Effector memory CD8-positive, alpha-beta T cell (primary cell): ENCODE results near the gene LUC7L2.

Experiments
- ATAC-seq: fragments of 150-1000 bp; cut with Tn5 transposase; replicated peaks from 2 replicates; pipeline ENCODE4 v1.10.0; 2021; ENCODE audit warnings: mild to moderate bottlenecking, moderate library complexity
- DNase-seq, 3 experiments: peaks; one replicate each; pipeline ENCODE4 v3.0.0; 2021
- H3K27ac Mint-ChIP-seq, 2 donors: one replicate each; pipeline ENCODE4 v1.8.0; 2022; ENCODE audit warnings: mild to moderate bottlenecking in 2 of 2, mixed read lengths in 2 of 2, moderate library complexity in 2 of 2
- H3K27me3 Mint-ChIP-seq, 2 donors: one replicate each; pipeline ENCODE4 v1.8.0; 2022; ENCODE audit warnings: mixed read lengths in 2 of 2
- H3K36me3 Mint-ChIP-seq: one replicate; pipeline ENCODE4 v1.8.0; 2022; ENCODE audit warnings: mild to moderate bottlenecking, moderate library complexity, mixed read lengths; ENCODE audit not compliant: insufficient read depth
- H3K4me1 Mint-ChIP-seq, 2 donors: one replicate each; pipeline ENCODE4 v1.8.0; 2022; ENCODE audit warnings: low read depth in 2 of 2, mixed read lengths in 2 of 2
- H3K4me3 Mint-ChIP-seq, 2 donors: one replicate each; pipeline ENCODE4 v1.8.0; 2022; ENCODE audit warnings: mild to moderate bottlenecking in 2 of 2, mixed read lengths in 2 of 2, moderate library complexity in 2 of 2
- H3K9me3 Mint-ChIP-seq, 2 donors: one replicate each; pipeline ENCODE4 v1.8.0; 2022; ENCODE audit warnings: mixed read lengths in 2 of 2

LUC7L2 gene

DNA sequence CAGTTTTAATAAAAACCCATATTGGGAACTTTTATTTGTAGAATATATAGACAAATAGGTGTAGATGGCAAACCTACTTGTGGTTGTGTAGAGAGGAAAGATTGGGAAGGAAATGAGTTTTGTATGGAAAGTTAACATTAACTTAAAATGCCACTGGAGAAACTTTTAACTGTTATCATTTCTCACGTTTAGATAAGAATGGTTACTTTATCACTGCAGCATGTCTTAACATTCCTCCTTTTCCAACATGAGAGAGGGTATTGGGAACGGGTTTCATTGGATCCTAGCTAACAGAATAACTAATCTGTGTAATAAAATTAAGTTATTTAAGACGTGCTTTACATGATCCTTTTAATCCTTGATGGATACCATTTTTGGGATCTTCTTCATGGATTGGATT is 1.8 kb downstream of the LUC7L2 start:
- Mint-ChIP-seq H3K4me1 (peaks cover 29 to 43% of the 10 kb centered on the region in 2 donors), H3K27ac (peak overlapping the region; percentile 98 to 99), H3K4me3 (peak overlapping the region; percentile 93 to 97), H3K9me3 (no peaks in the 10 kb centered on the region), H3K27me3 (no peaks in the 10 kb centered on the region), H3K36me3 (peaks cover 44% of the 10 kb centered on the region)
- DNase-seq = no peak
- no peak for ATAC-seq

DNA sequence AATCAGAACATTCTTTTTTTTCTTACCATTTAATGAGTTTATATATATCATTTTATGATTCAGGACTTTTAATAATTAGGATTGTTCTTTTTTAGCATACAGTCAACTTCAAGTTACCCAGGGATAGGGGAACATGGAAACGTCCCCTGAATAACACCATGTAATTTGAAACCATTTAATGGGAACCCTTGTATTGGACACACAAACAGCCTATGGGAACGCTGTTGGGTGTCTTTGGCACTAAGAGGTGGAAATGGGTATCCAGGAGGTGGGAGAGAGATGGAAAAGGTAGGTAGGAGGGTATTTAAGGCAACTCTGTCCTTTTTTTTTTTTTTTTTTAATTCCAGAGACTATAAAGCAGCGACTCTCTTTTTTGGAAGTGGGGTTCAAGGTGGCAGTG is 2.6 kb downstream of the LUC7L2 start:
- Mint-ChIP-seq H3K4me1 (peaks cover 29 to 43% of the 10 kb centered on the region in 2 donors), H3K9me3 (no peaks in the 10 kb centered on the region), H3K27me3 (no peaks in the 10 kb centered on the region), H3K4me3 (peak overlapping the region in 1 of 2 donors; percentile 93), H3K27ac (peak overlapping the region in 1 of 2 donors; percentile 15), H3K36me3 (peaks cover 45% of the 10 kb centered on the region)
- ATAC-seq = no peak
- no peak for DNase-seq

DNA sequence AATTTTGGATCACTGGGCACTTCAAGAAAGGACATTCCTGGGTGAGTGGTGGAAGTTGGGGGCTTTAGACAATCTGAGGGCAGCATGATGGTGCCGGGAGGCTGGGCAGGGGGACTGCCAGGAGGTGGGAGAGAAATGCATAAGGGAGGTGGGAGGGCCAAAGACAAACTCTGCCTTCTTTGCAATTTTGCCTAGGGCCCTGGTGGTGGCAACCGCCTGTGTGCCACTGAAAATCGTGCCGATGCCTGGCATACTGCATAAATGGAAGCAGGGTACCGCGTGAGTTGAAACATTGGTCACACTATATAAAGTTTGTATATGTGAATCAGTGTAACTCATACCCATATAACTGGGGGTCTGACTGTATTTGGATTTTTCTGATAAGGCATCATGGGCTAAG is 3.3 kb downstream of the LUC7L2 start:
- no peak for ATAC-seq
- Mint-ChIP-seq H3K4me1 (peaks cover 33 to 43% of the 10 kb centered on the region in 2 donors), H3K27ac (peak overlapping the region; percentile 15 to 16), H3K9me3 (no peaks in the 10 kb centered on the region), H3K27me3 (no peaks in the 10 kb centered on the region), H3K4me3 (peak overlapping the region in 1 of 2 donors; percentile 93), H3K36me3 (peaks cover 48% of the 10 kb centered on the region)
- DNase-seq = no peak

DNA sequence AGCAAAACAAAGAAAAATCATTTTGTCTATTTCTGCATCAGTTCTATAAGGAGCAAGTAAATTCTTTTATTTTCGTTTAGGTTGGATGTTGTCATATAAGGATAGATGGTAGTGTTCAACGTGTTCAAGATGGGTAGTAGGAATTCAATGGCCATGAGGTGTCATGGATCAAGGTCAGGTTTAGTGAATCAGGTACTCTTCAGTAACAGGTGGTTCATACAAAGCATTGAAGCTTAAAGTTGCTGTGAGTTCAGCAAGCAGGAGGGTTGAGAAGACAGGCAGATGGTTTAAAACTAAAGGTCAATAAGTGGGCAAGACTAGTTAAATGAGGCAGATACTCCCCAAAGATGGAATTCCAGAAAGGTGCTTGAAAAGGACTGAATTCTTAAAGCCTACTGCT is 5.6 kb downstream of the LUC7L2 start:
- Mint-ChIP-seq H3K4me3 (peak overlapping the region in 1 of 2 donors; percentile 1), H3K9me3 (no peaks in the 10 kb centered on the region), H3K36me3 (peaks cover 39% of the 10 kb centered on the region), H3K4me1 (peaks cover 40 to 48% of the 10 kb centered on the region in 2 donors), H3K27ac (peak overlapping the region in 1 of 2 donors; percentile 75), H3K27me3 (no peaks in the 10 kb centered on the region)
- ATAC-seq (no peak), DNase-seq (no peak)

DNA sequence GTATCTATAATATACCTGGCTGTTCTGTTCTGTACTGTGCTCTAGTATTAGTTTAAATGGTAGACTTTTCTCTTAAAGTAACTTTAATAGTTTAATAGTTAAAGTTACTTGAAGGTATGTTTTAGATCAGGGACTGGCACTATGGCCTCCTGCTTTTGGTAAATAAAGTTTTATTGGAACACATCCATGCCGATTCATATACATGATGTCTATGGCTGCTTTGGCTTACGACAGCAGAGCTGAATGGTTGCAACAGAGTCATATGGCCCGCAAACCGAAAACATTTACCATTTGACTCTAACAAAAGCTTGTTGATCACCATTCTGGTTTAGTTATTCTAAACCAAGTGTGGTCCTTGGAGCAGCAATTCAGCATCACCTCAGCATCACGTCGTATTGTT is 6.7 kb downstream of the LUC7L2 start:
- ATAC-seq = no peak
- no peaks in the 10 kb centered on the region for H3K9me3 Mint-ChIP-seq
- peaks cover 42 to 50% of the 10 kb centered on the region in 2 donors for H3K4me1 Mint-ChIP-seq
- no peak for DNase-seq
- H3K27ac Mint-ChIP-seq = no peak overlapping the region
- H3K27me3 Mint-ChIP-seq = no peaks in the 10 kb centered on the region
- peaks cover 38% of the 10 kb centered on the region for H3K36me3 Mint-ChIP-seq
- no peak overlapping the region for H3K4me3 Mint-ChIP-seq

DNA sequence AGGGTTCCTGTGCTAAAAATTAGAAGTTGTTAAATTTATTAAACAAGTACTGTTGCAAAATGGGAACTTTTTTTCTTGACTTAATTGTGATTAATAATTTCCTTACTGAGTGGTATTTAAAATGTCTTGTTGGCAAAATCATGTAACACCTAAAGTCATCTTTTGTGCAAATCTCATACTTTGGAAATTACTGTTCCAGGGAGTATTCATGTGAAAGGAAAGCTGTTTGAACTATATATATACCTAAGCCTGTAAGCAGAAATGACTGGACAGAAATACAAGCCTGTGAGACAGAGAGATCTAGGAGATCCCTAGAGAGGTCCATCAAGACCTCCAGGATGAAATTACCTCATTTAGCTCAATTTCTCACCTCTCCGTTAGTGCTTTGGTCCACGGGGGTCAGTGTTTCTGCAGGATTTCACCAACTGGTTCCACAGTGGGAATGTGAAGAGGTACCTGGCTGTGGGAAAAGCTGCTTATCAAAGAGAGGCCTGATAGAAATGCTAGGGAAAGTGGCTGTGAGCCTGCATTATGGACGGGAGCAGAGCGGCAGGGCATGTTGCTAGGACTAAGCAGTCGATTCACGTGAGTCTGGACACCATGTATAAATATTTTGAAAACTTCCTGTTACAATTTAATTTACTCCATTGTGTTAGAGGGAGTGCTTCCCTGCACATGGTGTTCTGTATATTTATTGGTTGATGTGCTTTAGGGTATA is 7.9 kb downstream of the LUC7L2 start:
- Mint-ChIP-seq H3K4me3 (peak overlapping the region in 1 of 2 donors; percentile 1), H3K27me3 (no peaks in the 10 kb centered on the region), H3K27ac (no peak overlapping the region), H3K36me3 (peaks cover 40% of the 10 kb centered on the region), H3K9me3 (no peaks in the 10 kb centered on the region), H3K4me1 (peaks cover 47 to 48% of the 10 kb centered on the region in 2 donors)
- no peak for ATAC-seq
- no peak for DNase-seq

DNA sequence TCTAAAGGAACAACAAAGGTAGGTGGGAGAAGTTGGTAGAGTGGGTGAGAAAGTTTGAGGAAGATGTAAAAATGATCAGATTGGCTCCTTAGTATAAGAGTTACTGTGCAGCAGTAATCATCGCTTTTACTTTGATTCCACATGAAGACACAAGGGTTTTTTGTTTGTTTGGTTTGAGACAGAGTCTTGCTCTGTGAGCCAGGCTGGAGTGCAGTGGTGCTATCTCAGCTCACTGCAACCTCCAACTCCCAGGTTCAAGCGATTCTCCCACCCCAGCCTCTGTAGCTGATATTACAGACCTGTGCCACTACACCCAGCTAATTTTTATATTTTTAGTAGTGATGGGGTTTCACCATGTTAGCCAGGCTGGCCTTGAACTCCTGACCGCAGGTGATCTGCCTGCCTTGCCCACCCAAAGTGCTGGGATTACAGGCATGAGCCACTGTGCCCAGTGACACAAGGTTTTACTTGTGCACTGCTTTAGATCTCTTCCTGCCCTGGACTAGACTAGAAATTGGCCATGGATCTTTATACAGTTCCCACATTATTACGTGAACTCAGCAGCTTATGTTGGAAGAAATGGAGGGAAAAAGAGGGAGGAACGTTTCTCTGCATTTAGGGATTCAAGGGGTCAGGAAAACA is 10.7 kb downstream of the LUC7L2 start:
- no peaks in the 10 kb centered on the region for H3K9me3 Mint-ChIP-seq
- peaks cover 42 to 43% of the 10 kb centered on the region in 2 donors for H3K4me1 Mint-ChIP-seq
- DNase-seq = no peak
- H3K27me3 Mint-ChIP-seq = no peaks in the 10 kb centered on the region
- peak overlapping the region in 1 of 2 donors; percentile 48 for H3K4me3 Mint-ChIP-seq
- H3K27ac Mint-ChIP-seq = peak overlapping the region in 1 of 2 donors; percentile 78
- ATAC-seq = no peak
- H3K36me3 Mint-ChIP-seq = peaks cover 41% of the 10 kb centered on the region

DNA sequence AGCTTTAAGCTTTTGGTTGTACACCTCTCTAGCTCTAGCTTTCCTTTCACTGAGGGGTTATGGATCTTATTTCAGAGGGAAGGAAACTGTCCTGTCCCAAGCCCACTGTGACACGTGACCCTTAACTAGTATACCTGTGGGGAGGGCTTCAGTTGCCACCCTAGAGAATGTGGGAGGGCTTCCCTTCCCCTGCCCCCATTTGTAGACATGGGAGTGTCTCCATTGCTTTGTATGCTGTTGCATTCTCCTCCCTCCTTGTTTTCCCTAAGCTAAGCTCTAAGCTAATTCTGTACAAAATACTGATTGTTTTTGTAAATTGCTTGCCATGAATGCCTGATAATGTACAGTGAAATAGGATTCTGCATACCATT is 11.2 kb downstream of the LUC7L2 start:
- no peak overlapping the region for H3K27ac Mint-ChIP-seq

DNA sequence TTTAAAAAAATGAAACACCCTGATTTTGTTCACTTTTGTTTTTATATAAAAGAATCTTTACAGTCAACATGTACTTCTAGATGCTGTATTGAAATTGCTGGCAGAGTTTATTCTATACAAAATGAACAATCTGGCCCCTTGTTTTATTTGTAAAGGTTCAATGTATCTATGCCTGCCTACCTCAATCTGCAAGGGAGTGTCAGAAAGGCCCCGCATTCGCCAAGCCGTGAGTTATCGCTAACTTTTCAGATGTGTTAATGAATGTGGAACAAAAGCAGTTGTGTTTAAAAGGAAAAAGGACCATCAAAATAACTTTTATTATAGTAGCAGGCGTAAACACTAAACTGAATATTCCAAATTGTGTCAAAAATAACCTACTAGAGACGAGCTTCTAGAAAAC is 14.6 kb downstream of the LUC7L2 start:
- H3K27ac Mint-ChIP-seq = peak overlapping the region in 1 of 2 donors; percentile 29
- no peak overlapping the region for H3K4me3 Mint-ChIP-seq
- H3K36me3 Mint-ChIP-seq = peaks cover 60% of the 10 kb centered on the region
- no peaks in the 10 kb centered on the region for H3K27me3 Mint-ChIP-seq
- DNase-seq (no peak), ATAC-seq (no peak)
- H3K4me1 Mint-ChIP-seq = peaks cover 33 to 40% of the 10 kb centered on the region in 2 donors
- no peaks in the 10 kb centered on the region for H3K9me3 Mint-ChIP-seq

More for the DNA sequence above, 11.2 kb downstream of the LUC7L2 start:
- H3K27me3 Mint-ChIP-seq = no peaks in the 10 kb centered on the region
- DNase-seq (no peak), ATAC-seq (no peak)
- H3K4me3 Mint-ChIP-seq = peak overlapping the region; percentile 7 to 48
- no peaks in the 10 kb centered on the region for H3K9me3 Mint-ChIP-seq
- H3K4me1 Mint-ChIP-seq = peaks cover 40 to 44% of the 10 kb centered on the region in 2 donors
- peaks cover 41% of the 10 kb centered on the region for H3K36me3 Mint-ChIP-seq

DNA sequence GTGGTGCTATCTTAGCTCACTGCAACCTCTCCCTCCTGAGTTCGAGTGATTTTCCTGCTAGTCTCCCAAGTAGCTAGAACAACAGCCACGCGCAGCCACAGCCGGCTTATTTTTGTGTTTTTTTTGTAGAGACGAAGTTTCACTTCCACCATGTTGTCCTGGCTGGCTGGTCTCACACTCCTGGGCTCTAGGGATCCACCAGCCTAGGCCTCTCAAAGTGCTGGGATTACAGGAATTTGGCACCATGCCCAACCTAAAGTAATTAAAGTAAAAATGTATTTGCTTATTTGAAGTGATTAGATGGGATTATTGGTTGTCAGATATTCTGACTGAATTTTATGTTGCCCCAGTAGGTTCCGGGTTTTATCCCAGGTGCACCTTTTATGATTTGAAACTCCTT is 22.7 kb downstream of the LUC7L2 start:
- Mint-ChIP-seq H3K4me3 (no peak overlapping the region), H3K4me1 (peaks cover 2 to 6% of the 10 kb centered on the region in 2 donors), H3K9me3 (no peaks in the 10 kb centered on the region), H3K36me3 (peaks cover 93% of the 10 kb centered on the region), H3K27ac (peak overlapping the region in 1 of 2 donors; percentile 53), H3K27me3 (no peaks in the 10 kb centered on the region)
- no peak for DNase-seq
- no peak for ATAC-seq

DNA sequence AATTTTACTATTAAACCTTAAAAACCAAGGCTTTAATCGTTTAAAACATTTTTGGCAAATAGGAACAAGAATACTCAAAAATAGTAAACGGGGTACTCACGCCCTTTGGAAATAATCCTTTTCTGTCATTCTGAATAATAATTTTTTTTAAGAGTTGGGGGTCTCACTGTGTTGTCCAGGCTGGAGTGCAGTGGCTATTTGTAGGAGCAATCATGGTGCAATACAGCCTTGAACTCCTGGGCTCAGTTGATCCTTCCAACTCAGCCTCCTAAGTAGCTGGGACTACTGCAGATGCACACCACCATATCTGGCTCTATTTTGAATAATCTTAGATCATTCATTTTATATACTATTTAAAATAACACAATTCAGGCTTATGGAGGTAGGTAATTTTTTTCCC is 24.9 kb downstream of the LUC7L2 start:
- Mint-ChIP-seq H3K4me3 (no peak overlapping the region), H3K4me1 (peaks cover 8 to 24% of the 10 kb centered on the region in 2 donors), H3K27ac (no peak overlapping the region), H3K9me3 (no peaks in the 10 kb centered on the region), H3K27me3 (no peaks in the 10 kb centered on the region), H3K36me3 (peaks cover 92% of the 10 kb centered on the region)
- DNase-seq (no peak), ATAC-seq (no peak)

DNA sequence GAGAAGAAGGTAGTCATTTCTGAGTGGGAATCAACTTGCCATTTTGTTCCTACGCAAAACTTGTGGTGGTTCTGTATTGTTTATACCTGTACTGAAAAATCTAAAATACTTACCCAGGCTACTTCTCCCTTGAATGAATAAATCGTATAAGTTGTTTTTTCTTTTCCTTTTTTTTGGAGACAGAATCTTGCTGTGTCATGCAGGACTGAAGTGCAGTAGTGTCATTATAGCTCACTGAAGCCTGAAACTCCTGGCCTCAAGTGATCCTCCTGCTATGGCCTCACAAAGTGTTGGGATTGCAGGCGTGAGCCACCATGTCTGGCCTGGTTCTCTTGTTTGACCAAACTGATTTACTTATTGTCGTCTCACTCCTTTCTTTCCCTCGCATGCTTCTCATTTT is 27.9 kb downstream of the LUC7L2 start:
- H3K9me3 Mint-ChIP-seq = no peaks in the 10 kb centered on the region
- no peak overlapping the region for H3K27ac Mint-ChIP-seq

DNA sequence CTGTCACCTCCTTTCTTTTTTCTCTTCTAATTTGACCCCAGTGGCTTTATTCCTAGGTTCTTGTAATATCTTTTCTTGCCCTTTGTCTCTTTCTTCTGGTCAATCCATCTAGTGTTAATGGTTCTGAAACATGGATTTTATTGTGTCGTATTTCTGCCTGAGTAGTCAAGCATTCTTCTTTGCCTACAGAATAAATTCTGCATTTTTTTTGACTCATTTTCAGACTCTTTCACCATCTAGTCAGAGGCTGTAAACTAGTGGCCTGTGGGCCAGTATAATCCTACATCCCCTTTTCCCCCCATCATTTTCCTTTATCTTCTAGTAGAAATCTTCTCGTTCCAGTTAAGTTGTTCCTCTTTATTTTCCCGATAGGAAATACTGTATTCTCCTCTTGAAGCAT is 29.4 kb downstream of the LUC7L2 start:
- Mint-ChIP-seq H3K9me3 (no peaks in the 10 kb centered on the region), H3K36me3 (peaks cover 74% of the 10 kb centered on the region), H3K4me1 (peaks cover 9 to 33% of the 10 kb centered on the region in 2 donors), H3K4me3 (no peak overlapping the region), H3K27me3 (no peaks in the 10 kb centered on the region), H3K27ac (peak overlapping the region; percentile 1 to 52)
- DNase-seq (no peak), ATAC-seq (no peak)

More for the DNA sequence above, 27.9 kb downstream of the LUC7L2 start:
- Mint-ChIP-seq H3K4me1 (peaks cover 8 to 27% of the 10 kb centered on the region in 2 donors), H3K36me3 (peaks cover 84% of the 10 kb centered on the region), H3K27me3 (no peaks in the 10 kb centered on the region), H3K4me3 (no peak overlapping the region)
- DNase-seq = no peak
- no peak for ATAC-seq

DNA sequence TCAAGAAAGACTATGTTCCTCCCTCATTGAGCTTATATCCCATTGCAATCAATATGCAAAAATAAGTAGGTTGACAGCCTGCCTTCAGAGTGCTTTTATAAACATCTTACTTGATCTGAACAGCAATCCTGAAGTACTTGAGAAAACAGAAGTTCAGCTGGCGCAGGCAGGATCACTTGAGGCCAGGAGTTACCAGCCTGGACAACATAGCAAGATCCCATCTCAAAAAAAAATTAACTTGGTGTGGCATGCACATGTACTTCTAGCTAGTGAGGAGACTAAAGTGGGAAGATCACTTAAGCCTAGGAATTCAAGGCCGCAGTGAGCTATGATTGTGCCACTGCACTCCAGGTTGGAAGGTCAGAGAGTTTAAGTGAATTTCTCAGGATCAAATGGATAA is 30.1 kb downstream of the LUC7L2 start:
- H3K4me1 Mint-ChIP-seq = peaks cover 16 to 40% of the 10 kb centered on the region in 2 donors
- H3K4me3 Mint-ChIP-seq = no peak overlapping the region
- peak overlapping the region in 1 of 2 donors; percentile 1 for H3K27ac Mint-ChIP-seq
- H3K9me3 Mint-ChIP-seq = no peaks in the 10 kb centered on the region
- ATAC-seq = no peak
- DNase-seq = no peak
- H3K36me3 Mint-ChIP-seq = peaks cover 67% of the 10 kb centered on the region
- H3K27me3 Mint-ChIP-seq = no peaks in the 10 kb centered on the region
